Osteocyte (in vitro differentiated cells): ENCODE results near the gene DLGAP4. TPM values are rescaled to one million over a fixed set of nuclear protein-coding genes. Genes with fewer than 3 reads are reported as not detected.

Source experiments
- DNase-seq: peaks from one replicate; pipeline ENCODE4 v3.0.0; 2021; ENCODE audit warnings: mixed read lengths; ENCODE audit not compliant: unreplicated experiment; ENCODE audit errors: extremely low spot score
- H3K27ac Mint-ChIP-seq: one replicate; pipeline ENCODE4 v1.8.0; 2021; ENCODE audit warnings: mild to moderate bottlenecking, mixed read lengths; ENCODE audit not compliant: unreplicated experiment
- H3K27me3 Mint-ChIP-seq: one replicate; pipeline ENCODE4 v1.8.0; 2021; ENCODE audit warnings: mixed read lengths; ENCODE audit not compliant: unreplicated experiment
- H3K36me3 Mint-ChIP-seq: one replicate; pipeline ENCODE4 v1.8.0; 2021; ENCODE audit warnings: mixed read lengths; ENCODE audit not compliant: unreplicated experiment
- H3K4me1 Mint-ChIP-seq: one replicate; pipeline ENCODE4 v1.8.0; 2021; ENCODE audit warnings: mixed read lengths; ENCODE audit not compliant: unreplicated experiment
- H3K4me3 Mint-ChIP-seq: one replicate; pipeline ENCODE4 v1.8.0; 2021; ENCODE audit warnings: mild to moderate bottlenecking, moderate library complexity, mixed read lengths; ENCODE audit not compliant: unreplicated experiment
- H3K9me3 Mint-ChIP-seq: one replicate; pipeline ENCODE4 v1.8.0; 2021; ENCODE audit warnings: mixed read lengths; ENCODE audit not compliant: unreplicated experiment
- CTCF ChIP-seq: fragments of 200-600 bp; sonication (generic); IDR thresholded peaks from 2 replicates; pipeline ENCODE4 v1.5.0; 2021; ENCODE audit warnings: antibody characterized with exemption, mild to moderate bottlenecking, moderate library complexity
- total RNA-seq: library from RNA; stranded (reverse); gene quantifications from 2 replicates; pipeline ENCODE4 v1.2.1, GENCODE V29; 2021

Gene DLGAP4
- total RNA-seq, 1 donor from 2014 or later, result 134 TPM

- Mint-ChIP-seq H3K27me3 (no peaks in the 10 kb centered on the region), H3K4me1 (peaks cover 12% of the 10 kb centered on the region), H3K27ac (no peak overlapping the region), H3K4me3 (no peak overlapping the region), H3K36me3 (peaks cover 52% of the 10 kb centered on the region), H3K9me3 (no peaks in the 10 kb centered on the region)
- TF ChIP-seq CTCF, result no peak
- no peak for DNase-seq
Observed at GRCh38 chr20:36525620-36526365, 219.7 kb downstream of the DLGAP4 start.

GRCh38 chr20:36526521-36527011 lies 220.4 kb downstream of the DLGAP4 start:
- H3K27me3 Mint-ChIP-seq, result no peaks in the 10 kb centered on the region
- no peak for DNase-seq
- peak overlapping the region; percentile 12 for H3K27ac Mint-ChIP-seq
- no peak for TF ChIP-seq CTCF
- H3K9me3 Mint-ChIP-seq, result no peaks in the 10 kb centered on the region
- H3K4me3 Mint-ChIP-seq, result no peak overlapping the region
- H3K4me1 Mint-ChIP-seq, result peaks cover 12% of the 10 kb centered on the region
- peaks cover 51% of the 10 kb centered on the region for H3K36me3 Mint-ChIP-seq

- peaks cover 44% of the 10 kb centered on the region for H3K36me3 Mint-ChIP-seq
- no peak overlapping the region for H3K27ac Mint-ChIP-seq
- H3K4me1 Mint-ChIP-seq, result peaks cover 9% of the 10 kb centered on the region
- H3K4me3 Mint-ChIP-seq, result no peak overlapping the region
- no peak for TF ChIP-seq CTCF
- no peak for DNase-seq
- H3K9me3 Mint-ChIP-seq, result no peaks in the 10 kb centered on the region
- no peaks in the 10 kb centered on the region for H3K27me3 Mint-ChIP-seq
Observed at GRCh38 chr20:36527331-36528125, 221.4 kb downstream of the DLGAP4 start.

- Mint-ChIP-seq H3K36me3 (peaks cover 43% of the 10 kb centered on the region), H3K4me1 (peaks cover 5% of the 10 kb centered on the region), H3K27me3 (no peaks in the 10 kb centered on the region), H3K27ac (no peak overlapping the region), H3K9me3 (no peaks in the 10 kb centered on the region), H3K4me3 (no peak overlapping the region)
- no peak for DNase-seq
- TF ChIP-seq CTCF, result no peak
Observed at GRCh38 chr20:36528176-36528874, 222.2 kb downstream of the DLGAP4 start.
